IPS DF 19.7 (cell line): ENCODE measurements around the gene UGT1A1.

Experiments used
- DNase-seq: peaks from one replicate; pipeline ENCODE4 v3.0.0-alpha.2; 2013; ENCODE audit warnings: low read depth, low spot score

UGT1A1 gene

DNA sequence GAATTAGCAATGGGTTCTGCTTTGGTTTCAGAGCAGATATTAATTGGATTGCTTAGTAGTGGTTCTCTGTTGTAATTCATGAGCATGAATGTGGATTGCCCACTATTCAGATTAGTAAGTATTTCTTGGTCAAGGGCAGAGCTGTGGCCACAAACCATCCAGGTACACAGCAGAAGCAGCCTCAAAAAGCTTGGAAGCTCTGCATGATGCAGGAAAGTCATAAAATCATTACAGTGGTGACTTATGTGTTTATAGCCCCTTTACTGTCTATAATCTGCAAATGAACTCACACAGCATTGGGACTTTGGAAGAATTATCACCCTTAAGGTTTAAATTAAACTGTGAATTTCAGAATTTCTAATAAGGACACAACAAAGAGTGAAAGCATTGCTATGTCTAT is 1.9 kb upstream of the UGT1A1 start:
- no peak for DNase-seq

DNA sequence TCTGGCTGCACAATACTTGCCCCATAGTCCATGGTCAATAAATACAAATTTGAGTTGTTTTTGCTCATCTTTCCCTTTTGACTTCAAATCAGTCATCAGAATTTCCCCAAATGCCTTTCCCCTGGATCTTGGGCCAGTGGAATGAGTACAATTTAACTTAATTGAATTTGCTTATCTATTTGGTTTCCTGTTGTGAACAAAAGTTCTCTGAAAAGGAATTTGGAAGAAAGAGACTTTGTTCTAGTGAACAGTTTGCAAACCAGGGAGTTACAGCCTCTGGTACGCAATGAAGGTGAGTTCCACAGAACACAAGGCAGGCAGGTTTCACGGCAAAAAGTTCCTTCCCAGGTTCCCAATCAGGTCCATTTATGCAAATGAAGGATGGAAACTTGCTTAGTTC is 1.2 kb upstream of the UGT1A1 start:
- DNase-seq, result no peak

DNA sequence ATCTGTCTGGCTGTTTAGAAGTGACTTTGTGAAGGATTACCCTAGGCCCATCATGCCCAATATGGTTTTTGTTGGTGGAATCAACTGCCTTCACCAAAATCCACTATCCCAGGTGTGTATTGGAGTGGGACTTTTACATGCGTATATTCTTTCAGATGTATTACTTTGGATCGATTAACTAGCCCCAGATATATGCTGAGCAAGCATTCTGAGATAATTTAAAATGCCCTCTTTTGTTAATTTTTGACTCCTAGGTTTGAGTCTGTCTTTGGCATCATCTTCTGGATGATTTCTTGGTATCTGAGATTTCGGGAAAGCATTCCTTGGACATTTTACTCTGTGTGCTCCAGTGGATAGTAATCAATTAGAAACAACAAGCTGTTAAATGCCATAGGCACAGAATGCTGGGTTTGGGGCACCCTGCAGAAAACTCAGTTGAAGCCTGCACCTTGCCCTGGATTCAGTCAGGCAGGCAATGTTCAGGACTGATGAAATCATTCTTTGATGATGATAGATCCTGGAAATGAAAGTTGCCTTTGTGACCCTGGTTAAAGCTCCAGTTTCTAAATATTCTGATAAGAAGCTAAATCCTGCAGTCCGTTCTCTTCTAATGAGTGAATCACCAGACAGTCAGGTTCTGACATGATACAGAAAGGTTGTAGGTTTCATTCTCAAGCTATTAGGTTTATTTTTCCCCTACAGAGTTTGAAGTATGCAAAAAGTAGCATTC is 1.1 kb downstream of the UGT1A1 start:
- no peak for DNase-seq

DNA sequence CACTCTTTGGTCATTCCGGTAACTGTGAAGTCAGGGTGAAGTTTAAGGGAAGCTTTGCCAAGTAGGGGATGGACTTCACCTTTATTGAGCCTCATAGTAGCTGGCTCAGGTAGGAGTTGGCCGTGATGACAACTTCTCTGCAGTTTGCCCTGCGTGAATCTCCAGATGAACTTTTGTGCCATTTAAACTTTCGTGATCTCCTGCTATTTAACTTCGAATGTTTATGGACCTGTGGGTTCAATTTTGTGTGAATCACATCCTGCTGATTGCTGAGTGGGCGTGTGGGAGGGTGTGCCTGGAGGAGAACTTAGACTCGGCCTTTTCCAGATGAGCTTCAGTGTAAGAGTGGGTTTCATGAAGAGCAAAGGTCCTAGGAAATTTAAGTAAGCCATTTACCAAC is 4.2 kb downstream of the UGT1A1 start:
- DNase-seq, result no peak

- DNase-seq, result no peak
These were observed 4.7 kb downstream of the UGT1A1 start for GRCh38 chr2:233764761-233765160.

DNA sequence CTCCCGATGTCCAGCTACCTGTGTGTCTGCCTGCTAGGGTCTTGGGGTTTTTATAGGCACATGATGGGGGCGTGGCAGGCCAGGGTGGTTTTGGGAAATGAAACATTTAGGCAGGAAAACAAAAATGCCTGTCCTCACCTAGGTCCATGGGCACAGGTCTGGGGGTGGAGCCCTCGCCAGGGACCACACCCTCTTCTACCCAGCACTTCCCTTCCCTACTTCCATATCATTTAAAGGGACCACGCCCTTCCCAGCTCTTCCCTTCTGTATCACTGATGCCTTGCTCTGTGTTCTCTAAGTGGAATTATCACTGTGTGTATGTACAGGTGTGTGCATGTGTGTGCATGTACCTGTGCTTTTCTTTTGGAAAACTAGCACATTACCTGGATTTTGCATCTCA is 6.3 kb downstream of the UGT1A1 start:
- no peak for DNase-seq

GRCh38 chr2:233768076-233768475 is 8.0 kb downstream of the UGT1A1 start:
- DNase-seq, result peak; percentile 5

DNA sequence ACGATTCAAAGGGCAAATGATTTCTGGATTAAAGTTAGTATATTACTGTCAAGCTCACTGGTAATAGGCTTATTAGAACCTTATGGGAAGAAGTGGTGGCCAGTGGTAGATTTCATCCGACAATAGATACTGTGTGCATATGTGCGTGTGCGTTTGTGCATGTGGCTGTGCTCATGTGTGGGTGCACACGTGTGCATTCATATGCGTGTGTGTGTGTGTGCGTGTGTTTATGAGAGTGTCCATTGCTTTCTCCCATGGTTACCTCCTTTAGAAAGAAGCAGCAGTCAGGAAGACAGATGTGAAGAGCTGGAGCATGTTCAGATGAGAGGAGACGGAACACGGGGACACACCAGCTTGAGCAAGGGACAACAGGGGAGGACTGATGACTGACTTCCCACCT is 9.2 kb downstream of the UGT1A1 start:
- no peak for DNase-seq

DNA sequence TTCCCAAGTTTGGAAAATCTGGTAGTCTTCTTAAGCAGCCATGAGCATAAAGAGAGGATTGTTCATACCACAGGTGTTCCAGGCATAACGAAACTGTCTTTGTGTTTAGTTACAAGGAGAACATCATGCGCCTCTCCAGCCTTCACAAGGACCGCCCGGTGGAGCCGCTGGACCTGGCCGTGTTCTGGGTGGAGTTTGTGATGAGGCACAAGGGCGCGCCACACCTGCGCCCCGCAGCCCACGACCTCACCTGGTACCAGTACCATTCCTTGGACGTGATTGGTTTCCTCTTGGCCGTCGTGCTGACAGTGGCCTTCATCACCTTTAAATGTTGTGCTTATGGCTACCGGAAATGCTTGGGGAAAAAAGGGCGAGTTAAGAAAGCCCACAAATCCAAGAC is 12.1 kb downstream of the UGT1A1 start:
- no peak for DNase-seq

DNA sequence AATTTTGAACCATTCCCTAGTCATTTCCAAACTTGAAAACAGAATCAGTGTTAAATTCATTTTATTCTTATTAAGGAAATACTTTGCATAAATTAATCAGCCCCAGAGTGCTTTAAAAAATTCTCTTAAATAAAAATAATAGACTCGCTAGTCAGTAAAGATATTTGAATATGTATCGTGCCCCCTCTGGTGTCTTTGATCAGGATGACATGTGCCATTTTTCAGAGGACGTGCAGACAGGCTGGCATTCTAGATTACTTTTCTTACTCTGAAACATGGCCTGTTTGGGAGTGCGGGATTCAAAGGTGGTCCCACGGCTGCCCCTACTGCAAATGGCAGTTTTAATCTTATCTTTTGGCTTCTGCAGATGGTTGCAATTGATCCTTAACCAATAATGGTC is 12.5 kb downstream of the UGT1A1 start:
- DNase-seq, result no peak

- no peak for DNase-seq
These were observed 13.8 kb downstream of the UGT1A1 start for GRCh38 chr2:233773854-233774253.

DNA sequence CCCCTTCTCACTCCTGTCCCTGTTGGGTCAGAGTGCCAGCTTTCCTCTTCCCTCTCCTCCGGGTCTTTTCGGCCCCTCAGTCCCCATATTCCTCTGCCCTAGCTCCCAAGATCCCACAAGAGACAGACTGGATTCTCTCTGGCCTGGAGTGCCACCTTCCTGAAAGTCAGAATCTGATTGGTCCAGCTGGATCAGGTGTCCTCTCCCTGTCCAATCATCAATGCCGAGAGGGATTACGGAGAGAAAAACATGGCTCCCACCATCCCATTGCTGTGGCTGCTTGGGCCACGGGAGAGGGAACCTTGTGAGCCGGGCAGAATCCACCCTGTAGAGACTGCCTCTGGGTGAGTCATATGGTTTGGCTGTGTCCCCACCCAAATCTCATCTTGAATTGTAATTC is 15.3 kb downstream of the UGT1A1 start:
- no peak for DNase-seq

GRCh38 chr2:233778030-233778429 is 18.0 kb downstream of the UGT1A1 start, which contains the start of gene MROH2A:
Gene MROH2A, plus strand, starts transcription at chr2:233778330. Its CDS starts 1,029 bp downstream, at chr2:233779359.
- no peak for DNase-seq

DNA sequence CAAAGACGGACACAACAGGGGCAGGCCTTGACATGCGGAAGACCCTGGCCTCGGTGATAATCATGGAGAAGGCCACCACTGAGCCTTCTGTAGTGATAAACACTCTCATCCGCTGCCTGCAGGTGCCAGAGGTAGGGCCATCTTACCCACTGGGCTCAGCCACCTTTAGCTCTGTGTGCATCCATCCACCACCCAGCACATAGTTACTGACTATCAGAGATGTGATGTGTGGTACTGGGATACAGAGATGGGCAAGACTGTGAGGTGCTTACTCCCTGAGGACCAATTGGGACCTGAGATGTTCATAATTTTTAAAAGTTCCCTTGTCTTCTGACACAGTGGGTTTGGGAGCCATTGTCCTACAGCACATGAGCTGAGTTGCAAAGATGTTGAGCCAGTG is 19.7 kb downstream of the UGT1A1 start:
- no peak for DNase-seq

GRCh38 chr2:233780771-233781170 is 20.7 kb downstream of the UGT1A1 start:
- no peak for DNase-seq

DNA sequence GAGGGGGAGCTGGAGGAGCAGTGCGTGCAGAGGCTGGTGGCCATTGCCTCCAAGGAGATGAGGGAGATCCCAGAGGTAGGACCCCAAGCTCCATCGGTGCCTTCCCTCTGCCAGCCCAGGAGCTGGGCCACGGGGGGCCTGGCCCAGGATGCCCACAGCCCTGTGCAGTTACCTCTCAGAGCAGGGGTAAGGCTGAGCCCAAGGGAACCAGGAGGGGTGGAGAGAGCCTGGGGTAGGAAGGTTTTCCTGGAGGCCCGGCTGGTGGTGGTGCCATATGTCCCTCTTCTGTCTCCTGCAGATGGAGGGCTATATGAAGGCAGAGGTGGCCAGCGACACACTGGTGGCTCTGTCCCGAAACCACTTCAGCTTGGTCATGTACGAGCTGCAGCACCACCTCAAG is 29.5 kb downstream of the UGT1A1 start:
- no peak for DNase-seq

- DNase-seq, result no peak
These were observed 31.2 kb downstream of the UGT1A1 start for GRCh38 chr2:233791151-233791882.

DNA sequence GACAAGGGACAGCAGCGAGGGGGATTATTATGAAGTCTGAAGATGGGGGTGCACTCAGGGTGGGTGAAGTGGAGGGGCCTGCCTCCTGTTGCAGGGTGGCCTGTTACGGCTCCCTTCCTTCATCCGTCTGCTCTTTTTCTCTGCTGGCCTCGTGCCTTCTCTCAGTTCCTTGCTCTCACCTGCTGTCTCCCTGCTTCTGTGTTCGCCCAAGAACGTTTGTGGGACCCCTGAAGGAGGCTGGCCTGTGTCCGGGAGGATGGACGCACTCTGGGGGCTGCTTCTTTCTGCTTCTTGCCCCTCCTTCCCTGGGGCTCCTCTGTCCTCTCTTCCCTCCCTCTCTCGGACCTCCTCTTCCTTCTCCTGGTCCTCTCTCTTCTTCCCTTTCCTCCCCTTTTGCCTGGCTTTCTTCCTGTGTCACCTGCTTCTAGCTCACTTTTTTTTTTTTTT is 31.8 kb downstream of the UGT1A1 start:
- no peak for DNase-seq

GRCh38 chr2:233792720-233793119 is 32.6 kb downstream of the UGT1A1 start:
- DNase-seq, result no peak

- DNase-seq, result no peak
These were observed 33.5 kb downstream of the UGT1A1 start for GRCh38 chr2:233793465-233794127.

GRCh38 chr2:233794128-233794658 is 34.1 kb downstream of the UGT1A1 start:
- no peak for DNase-seq

- DNase-seq, result no peak
These were observed 35.7 kb downstream of the UGT1A1 start for GRCh38 chr2:233795735-233796171.
